ENCODE measurements around the gene RPUSD1.

- TF ChIP-seq, protein P1, sequence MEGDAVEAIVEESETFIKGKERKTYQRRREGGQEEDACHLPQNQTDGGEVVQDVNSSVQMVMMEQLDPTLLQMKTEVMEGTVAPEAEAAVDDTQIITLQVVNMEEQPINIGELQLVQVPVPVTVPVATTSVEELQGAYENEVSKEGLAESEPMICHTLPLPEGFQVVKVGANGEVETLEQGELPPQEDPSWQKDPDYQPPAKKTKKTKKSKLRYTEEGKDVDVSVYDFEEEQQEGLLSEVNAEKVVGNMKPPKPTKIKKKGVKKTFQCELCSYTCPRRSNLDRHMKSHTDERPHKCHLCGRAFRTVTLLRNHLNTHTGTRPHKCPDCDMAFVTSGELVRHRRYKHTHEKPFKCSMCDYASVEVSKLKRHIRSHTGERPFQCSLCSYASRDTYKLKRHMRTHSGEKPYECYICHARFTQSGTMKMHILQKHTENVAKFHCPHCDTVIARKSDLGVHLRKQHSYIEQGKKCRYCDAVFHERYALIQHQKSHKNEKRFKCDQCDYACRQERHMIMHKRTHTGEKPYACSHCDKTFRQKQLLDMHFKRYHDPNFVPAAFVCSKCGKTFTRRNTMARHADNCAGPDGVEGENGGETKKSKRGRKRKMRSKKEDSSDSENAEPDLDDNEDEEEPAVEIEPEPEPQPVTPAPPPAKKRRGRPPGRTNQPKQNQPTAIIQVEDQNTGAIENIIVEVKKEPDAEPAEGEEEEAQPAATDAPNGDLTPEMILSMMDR (optimal IDR thresholded peaks at IDR 0.05 in 1 of 3, IDR thresholded peaks at IDR 0.05 in 1 of 3, conservative IDR thresholded peaks at IDR 0.05 in 1 of 3; ENCODE audit: extremely low read depth in 1 of 3, insufficient read depth in 2 of 3, low read length in 3 of 3): no peak
- TF ChIP-seq EZH2 (IDR thresholded peaks at IDR 0.05; ENCODE audit: low read length): no peak
Measured at GRCh38 chr16:801584-802363, 13.6 kb upstream of the RPUSD1 start.

Data from keratinocyte (primary cell).